Stimulated activated CD4-positive, alpha-beta T cell treated with anti-CD3 and anti-CD28 coated beads, Interleukin-4, amount 100 ng/mL, for 1 hour (primary cell): ENCODE data around the gene ERC2.

Source experiments
- DNase-seq: peaks from one replicate; pipeline ENCODE4 v3.0.0-alpha.2; 2020

The ERC2 gene

GRCh38 chr3:55904716-55905115 is 563.6 kb downstream of the ERC2 start:
- no peak for DNase-seq

- DNase-seq = no peak
Measured at GRCh38 chr3:55903680-55904079, 564.6 kb downstream of the ERC2 start.

- DNase-seq = no peak
Measured at GRCh38 chr3:55902221-55902900, 565.9 kb downstream of the ERC2 start.

- DNase-seq = no peak
Measured at GRCh38 chr3:55899887-55900286, 568.4 kb downstream of the ERC2 start.

- DNase-seq = no peak
Measured at GRCh38 chr3:55897573-55898224, 570.6 kb downstream of the ERC2 start.

- DNase-seq = no peak
Measured at GRCh38 chr3:55895897-55896566, 572.2 kb downstream of the ERC2 start.

- no peak for DNase-seq
Measured at GRCh38 chr3:55894605-55895004, 573.7 kb downstream of the ERC2 start.

- no peak for DNase-seq
Measured at GRCh38 chr3:55893045-55893664, 575.1 kb downstream of the ERC2 start.

- DNase-seq = no peak
Measured at GRCh38 chr3:55891106-55891505, 577.2 kb downstream of the ERC2 start.

GRCh38 chr3:55888282-55888885 is 579.9 kb downstream of the ERC2 start:
- DNase-seq = no peak

- DNase-seq = no peak
Measured at GRCh38 chr3:55885721-55886120, 582.5 kb downstream of the ERC2 start.

- no peak for DNase-seq
Measured at GRCh38 chr3:55884491-55885285, 583.6 kb downstream of the ERC2 start.

GRCh38 chr3:55884066-55884465 is 584.2 kb downstream of the ERC2 start:
- no peak for DNase-seq

GRCh38 chr3:55882006-55882405 is 586.3 kb downstream of the ERC2 start:
- no peak for DNase-seq

- no peak for DNase-seq
Measured at GRCh38 chr3:55880357-55880756, 587.9 kb downstream of the ERC2 start.

GRCh38 chr3:55879901-55880331 is 588.4 kb downstream of the ERC2 start:
- no peak for DNase-seq

- DNase-seq = no peak
Measured at GRCh38 chr3:55877703-55878102, 590.6 kb downstream of the ERC2 start.

GRCh38 chr3:55876560-55876959 is 591.7 kb downstream of the ERC2 start:
- no peak for DNase-seq

GRCh38 chr3:55875113-55875512 is 593.2 kb downstream of the ERC2 start:
- DNase-seq = no peak

- DNase-seq = no peak
Measured at GRCh38 chr3:55873523-55874254, 594.6 kb downstream of the ERC2 start.

- DNase-seq = no peak
Measured at GRCh38 chr3:55870594-55870993, 597.7 kb downstream of the ERC2 start.

- no peak for DNase-seq
Measured at GRCh38 chr3:55868347-55868746, 599.9 kb downstream of the ERC2 start.
